A549 (cell line): Measurements from ENCODE around the gene HOXD1.

Source experiments
- BHLHE40 ChIP-seq: IDR thresholded peaks from 2 replicates; pipeline ENCODE4 v1.6.1; 2012; ENCODE audit warnings: low read depth, low read length, inconsistent platforms
- CBX8 ChIP-seq: fragments of 200-600 bp; sonication (generic); IDR thresholded peaks from 2 replicates; pipeline ENCODE4 v1.6.1; 2016
- CHD4 ChIP-seq: fragments of 200-600 bp; sonication (generic); IDR thresholded peaks from 2 replicates; pipeline ENCODE4 v1.6.1; 2016; ENCODE audit warnings: antibody characterized with exemption, mild to moderate bottlenecking, borderline replicate concordance
- CTCF ChIP-seq: fragments of >200 bp; sonication (Bioruptor Twin); formaldehyde crosslinking; IDR thresholded peaks from 3 replicates; pipeline ENCODE4 v1.5.1; 2016
- FOSL2 ChIP-seq, 2 experiments: fragments of 450-650 bp in 1 of 2; fragments of >200 bp in 1 of 2; sonication (Bioruptor Twin) in 1 of 2; formaldehyde crosslinking; IDR thresholded peaks; 2 replicates each; pipeline versions ENCODE4 v1.5.0 to v1.6.1; 2016 to 2020; ENCODE audit warnings: mild to moderate bottlenecking in 1 of 2, moderate library complexity in 1 of 2
- HOXA7 ChIP-seq: fragments of 250-450 bp; sonication (Bioruptor Pico); IDR thresholded peaks from 2 replicates; pipeline ENCODE4 v1.5.0; 2020; ENCODE audit warnings: mild to moderate bottlenecking, moderate library complexity
- KDM5A ChIP-seq: fragments of 200-600 bp; sonication (generic); IDR thresholded peaks from 2 replicates; pipeline ENCODE4 v1.6.1; 2016; ENCODE audit warnings: antibody characterized with exemption, mild to moderate bottlenecking
- MAFK ChIP-seq: fragments of 450-650 bp; IDR thresholded peaks from 2 replicates; pipeline ENCODE4 v1.6.1; 2014; ENCODE audit not compliant: partially characterized antibody
- POLR2A ChIP-seq: IDR thresholded peaks from 2 replicates; pipeline ENCODE4 v1.6.1; 2012; ENCODE audit warnings: mild to moderate bottlenecking, low read length
- RAD21 ChIP-seq, 2 experiments: fragments of >200 bp in 1 of 2; sonication (Bioruptor Twin) in 1 of 2; formaldehyde crosslinking in 1 of 2; IDR thresholded peaks in 1 of 2; conservative IDR thresholded peaks in 1 of 2; 2 replicates in 1 of 2; 3 replicates in 1 of 2; pipeline ENCODE4 v1.6.1; 2012 to 2018; ENCODE audit warnings: inconsistent platforms in 1 of 2
- RFX5 ChIP-seq: fragments of 450-650 bp; IDR thresholded peaks from 2 replicates; pipeline ENCODE4 v1.7.1; 2014; ENCODE audit warnings: antibody characterized with exemption, mild to moderate bottlenecking, moderate library complexity
- SREBF2 ChIP-seq: fragments of 450-650 bp; IDR thresholded peaks from 2 replicates; pipeline ENCODE4 v1.6.1; 2014; ENCODE audit warnings: mild to moderate bottlenecking, moderate library complexity
- ZSCAN20 ChIP-seq: fragments of 250-450 bp; sonication (Bioruptor Pico); IDR thresholded peaks from 2 replicates; pipeline ENCODE4 v1.8.0; 2022; ENCODE audit warnings: mild to moderate bottlenecking, moderate library complexity

- TF ChIP-seq RFX5 (no peak), CTCF (peak; percentile 100), BHLHE40 (no peak), MAFK (no peak), SREBF2 (no peak), POLR2A (peak; percentile 32; the same call in 1 of the 2 replicates), FOSL2 (IDR thresholded peaks at IDR 0.05) (no peak), FOSL2 (CRISPR knock-in tag; IDR thresholded peaks at IDR 0.05) (no peak), CHD4 (no peak), CBX8 (no peak), HOXA7 (no peak), KDM5A (peak; percentile 59; the same call in 1 of the 2 replicates), RAD21 (conservative IDR thresholded peaks at IDR 0.05 in 1 of 2, IDR thresholded peaks at IDR 0.05 in 1 of 2) (peak; percentile 90 to 100), ZSCAN20 (CRISPR knock-in tag) (no peak)
Observed at GRCh38 chr2:176140513-176141317, 47.8 kb upstream of the HOXD1 start.
